Measurements from ENCODE around the gene TUBB4B.
A peak's percentile ranks its signal among the peaks of the same experiment; 100 is the strongest.

Gene TUBB4B

DNA sequence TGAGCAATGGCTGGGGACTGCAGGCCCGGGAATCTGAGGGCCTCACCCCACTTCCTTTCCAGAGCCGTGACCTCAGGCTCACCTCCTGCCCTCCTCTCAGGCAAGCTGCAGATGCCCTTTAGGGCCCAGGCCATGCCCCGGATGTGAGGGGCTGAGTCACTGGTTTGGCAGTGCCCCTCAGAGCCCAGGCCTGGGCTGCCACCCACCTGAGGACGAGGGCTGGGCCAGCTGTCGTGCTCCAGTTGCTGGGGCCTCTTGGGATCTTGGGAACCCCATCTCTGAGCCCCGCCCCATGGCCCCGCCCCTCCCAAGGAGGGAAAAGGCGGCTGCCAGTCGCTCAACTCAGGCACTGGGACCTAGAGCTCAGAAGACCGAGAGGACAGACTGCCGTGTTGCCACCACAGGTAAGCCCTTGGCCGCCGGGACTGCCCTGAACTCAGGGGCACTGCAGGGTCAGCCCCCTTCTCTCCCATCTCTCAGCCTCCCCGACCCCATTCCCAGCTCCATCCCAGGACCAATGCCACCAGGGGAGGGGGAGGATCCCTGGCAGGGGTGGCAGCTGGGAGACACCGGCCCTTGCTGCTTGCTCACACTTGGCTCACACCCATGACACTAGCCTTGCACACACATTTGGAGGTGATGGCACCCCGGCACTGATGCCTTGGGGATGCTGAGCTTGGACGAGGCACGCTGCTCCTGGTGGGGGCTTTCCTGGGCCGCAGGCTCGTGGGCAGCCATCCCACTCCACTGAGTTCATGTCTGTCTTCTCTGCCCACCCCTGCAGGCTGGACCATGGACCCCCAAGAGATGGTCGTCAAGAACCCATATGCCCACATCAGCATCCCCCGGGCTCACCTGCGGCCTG lies 16.0 kb upstream of the TUBB4B start, which contains the start of gene CYSRT1:
TSS of gene CYSRT1 (plus strand) at position 345 of the 865 bp plus-strand sequence. CDS start at position 793, 448 bp downstream.
- DNase-seq (ENCODE audit: extremely low read depth in 1 of 2, low read depth in 1 of 2) = no peak

DNA sequence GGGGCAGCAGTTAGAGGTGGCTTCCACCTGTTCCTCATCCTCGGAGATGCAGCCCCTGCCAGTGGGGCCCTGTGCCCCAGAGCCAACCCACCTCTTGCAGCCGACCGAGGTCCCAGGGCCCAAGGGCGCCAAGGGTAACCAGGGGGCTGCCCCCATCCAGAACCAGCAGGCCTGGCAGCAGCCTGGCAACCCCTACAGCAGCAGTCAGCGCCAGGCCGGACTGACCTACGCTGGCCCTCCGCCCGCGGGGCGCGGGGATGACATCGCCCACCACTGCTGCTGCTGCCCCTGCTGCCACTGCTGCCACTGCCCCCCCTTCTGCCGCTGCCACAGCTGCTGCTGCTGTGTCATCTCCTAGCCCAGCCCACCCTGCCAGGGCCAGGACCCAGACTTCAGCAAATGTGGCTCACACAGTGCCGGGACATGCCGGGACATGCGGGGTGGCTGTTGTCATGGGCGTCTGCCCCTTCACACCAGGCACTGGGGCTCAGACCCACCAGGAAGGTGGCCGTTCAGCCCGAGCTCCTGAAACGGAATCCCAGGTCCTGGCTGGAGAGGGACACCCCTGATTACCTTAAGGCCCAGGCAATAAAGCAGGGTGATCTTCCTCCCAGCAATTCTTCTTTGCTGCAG lies 15.3 kb upstream of the TUBB4B start:
- DNase-seq (ENCODE audit: extremely low read depth in 1 of 2, low read depth in 1 of 2) = no peak

- no peak for DNase-seq (ENCODE audit: extremely low read depth in 1 of 2, low read depth in 1 of 2)
These were observed 14.6 kb upstream of the TUBB4B start for GRCh38 chr9:137226338-137227053.

GRCh38 chr9:137227054-137227852 lies 13.8 kb upstream of the TUBB4B start, which contains the start of gene RNF224:
RNF224 (plus strand) TSS chr9:137227502; CDS start chr9:137228336, 834 bp downstream.
- DNase-seq (ENCODE audit: extremely low read depth in 1 of 2, low read depth in 1 of 2) = peak; percentile 61 to 76

DNA sequence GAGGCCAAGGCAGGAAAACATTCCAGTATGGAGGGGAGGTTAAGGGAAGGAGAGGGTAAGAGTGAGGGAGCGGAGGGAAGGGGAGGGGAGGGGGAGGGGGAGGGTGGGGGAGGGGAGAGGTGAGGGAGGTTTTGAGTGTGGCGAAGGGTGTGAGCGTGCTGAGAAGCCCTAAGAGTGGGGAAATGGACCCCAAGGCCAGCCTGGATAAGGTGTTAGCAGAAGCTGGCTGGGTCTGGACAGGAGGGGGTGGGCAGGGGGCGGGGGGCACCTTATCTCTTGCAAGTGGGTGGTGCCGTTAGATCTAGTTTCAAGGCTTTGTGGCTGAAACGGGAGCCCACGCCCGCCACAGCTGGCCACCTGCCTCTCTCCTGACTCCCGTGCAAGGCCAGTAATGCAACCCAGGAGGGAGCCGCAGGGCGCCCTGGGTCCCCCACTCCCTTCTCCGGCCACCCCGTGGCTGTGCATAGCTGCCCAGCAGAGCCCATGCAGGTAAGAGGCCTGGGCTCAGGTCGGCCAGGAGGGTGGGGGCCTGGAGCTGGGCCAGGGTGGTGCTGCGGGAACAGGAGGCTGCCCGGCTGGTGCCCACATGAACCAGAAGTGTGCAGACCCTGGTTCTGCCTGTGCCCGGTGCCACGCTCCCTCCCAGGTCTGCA lies 13.1 kb upstream of the TUBB4B start:
- no peak for DNase-seq (ENCODE audit: extremely low read depth in 1 of 2, low read depth in 1 of 2)

GRCh38 chr9:137228506-137228967 lies 12.6 kb upstream of the TUBB4B start:
- DNase-seq (ENCODE audit: extremely low read depth in 1 of 2, low read depth in 1 of 2) = no peak

DNA sequence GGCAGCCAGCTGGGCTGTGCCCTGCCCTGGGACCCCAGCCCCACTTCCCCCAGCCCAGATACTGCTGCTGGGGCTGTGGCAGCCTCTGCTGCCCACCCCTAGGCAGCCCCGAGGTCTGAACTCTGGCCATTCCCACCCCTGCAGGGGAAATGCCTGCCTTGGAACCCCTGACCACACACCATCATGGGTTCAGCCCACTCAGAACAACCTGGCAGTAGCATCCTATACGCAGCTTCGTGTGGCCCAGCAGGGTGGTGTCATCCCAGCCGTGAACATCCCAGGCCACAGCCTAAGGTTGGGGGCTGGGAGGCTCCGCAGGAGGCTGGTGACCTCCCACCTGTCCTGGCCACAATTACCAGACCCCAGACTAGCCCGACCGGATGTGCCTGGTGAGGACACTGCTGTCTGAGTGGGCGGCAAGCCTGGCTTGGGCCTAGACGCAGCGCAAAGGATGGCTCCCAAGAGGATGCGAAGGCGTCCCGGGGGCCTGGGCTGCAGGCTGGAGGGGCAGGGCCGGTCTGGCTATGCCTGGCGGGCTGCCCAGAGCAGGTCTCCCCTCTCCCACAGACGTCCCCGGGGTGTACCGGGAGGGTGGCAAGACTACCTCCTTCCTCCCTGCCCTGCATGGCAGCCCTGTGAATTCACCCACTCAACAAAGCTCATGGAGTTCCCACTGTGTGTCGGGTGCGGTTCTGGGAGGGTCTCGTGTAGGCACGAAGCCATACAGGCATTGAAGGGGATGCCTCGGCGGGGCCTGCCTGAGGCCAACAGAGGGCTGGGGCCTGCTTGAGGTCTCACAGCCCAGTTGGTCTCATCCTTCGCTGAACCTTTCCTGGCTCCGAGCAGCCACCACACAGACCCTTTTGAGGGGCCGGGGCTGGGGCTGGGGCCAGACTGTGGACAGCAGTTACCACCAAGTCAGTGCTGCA lies 11.9 kb upstream of the TUBB4B start:
- DNase-seq (ENCODE audit: extremely low read depth in 1 of 2, low read depth in 1 of 2) = no peak

GRCh38 chr9:137229903-137230704 lies 11.0 kb upstream of the TUBB4B start:
- no peak for DNase-seq (ENCODE audit: extremely low read depth in 1 of 2, low read depth in 1 of 2)

GRCh38 chr9:137230705-137231371 lies 10.2 kb upstream of the TUBB4B start, which contains the start of gene SLC34A3:
SLC34A3 (plus strand) TSS chr9:137230901; CDS start chr9:137231703, 802 bp downstream.
- DNase-seq (ENCODE audit: extremely low read depth in 1 of 2, low read depth in 1 of 2) = no peak

DNA sequence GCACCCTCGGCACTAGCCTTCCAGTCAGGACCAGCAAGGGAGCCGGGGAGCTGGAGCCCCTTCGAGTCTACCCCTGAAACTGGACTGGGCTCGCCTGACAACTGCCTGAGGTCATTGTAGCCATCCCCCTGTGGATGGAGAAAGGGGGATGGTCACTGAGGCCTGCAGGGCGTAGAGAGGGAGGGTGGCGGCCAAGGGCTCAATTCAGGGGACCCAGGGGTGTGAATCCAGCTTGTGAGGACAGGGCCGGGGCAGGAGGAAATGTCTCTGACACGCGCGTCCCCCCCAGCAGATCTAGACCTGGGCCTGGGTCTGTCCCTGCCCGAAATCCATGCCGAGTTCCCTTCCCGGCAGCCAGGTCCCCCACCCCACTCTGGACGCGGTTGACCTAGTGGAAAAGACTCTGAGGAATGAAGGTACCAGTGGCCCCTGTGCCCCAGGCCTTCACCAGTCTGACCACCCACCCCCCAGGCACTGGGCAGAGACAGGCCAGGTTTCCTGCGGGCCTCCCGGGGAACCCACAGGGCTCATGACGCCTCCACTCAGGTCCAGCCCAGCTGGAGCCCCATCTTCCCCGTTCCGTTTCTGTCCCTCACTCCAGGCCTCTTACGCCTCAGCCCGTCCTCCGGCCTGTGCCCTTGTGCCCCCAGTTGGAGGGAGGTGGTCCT lies 9.6 kb upstream of the TUBB4B start:
- no peak for DNase-seq (ENCODE audit: extremely low read depth in 1 of 2, low read depth in 1 of 2)

DNA sequence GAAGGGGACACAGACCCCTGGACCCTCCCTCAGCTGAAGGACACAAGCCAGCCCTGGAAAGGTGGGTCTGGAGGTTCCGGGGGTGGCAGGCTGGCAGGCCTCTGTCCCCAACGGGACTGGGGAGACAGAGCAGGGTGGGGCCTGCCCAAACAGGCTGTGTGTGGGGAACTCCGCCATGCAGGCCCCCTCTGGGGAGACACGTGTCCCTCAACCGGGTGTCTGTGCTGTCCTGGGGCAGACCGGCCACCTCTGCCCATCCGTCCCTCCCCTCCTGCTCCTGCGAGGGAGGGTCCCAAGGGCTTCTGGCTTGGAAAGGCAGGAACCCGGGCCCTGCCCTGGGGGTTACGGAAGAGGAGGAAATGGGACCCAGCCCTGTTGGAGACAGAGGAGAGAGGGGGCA lies 9.0 kb upstream of the TUBB4B start:
- no peak for DNase-seq (ENCODE audit: extremely low read depth in 1 of 2, low read depth in 1 of 2)

GRCh38 chr9:137232510-137232909 lies 8.6 kb upstream of the TUBB4B start:
- DNase-seq (ENCODE audit: extremely low read depth in 1 of 2, low read depth in 1 of 2) = no peak

DNA sequence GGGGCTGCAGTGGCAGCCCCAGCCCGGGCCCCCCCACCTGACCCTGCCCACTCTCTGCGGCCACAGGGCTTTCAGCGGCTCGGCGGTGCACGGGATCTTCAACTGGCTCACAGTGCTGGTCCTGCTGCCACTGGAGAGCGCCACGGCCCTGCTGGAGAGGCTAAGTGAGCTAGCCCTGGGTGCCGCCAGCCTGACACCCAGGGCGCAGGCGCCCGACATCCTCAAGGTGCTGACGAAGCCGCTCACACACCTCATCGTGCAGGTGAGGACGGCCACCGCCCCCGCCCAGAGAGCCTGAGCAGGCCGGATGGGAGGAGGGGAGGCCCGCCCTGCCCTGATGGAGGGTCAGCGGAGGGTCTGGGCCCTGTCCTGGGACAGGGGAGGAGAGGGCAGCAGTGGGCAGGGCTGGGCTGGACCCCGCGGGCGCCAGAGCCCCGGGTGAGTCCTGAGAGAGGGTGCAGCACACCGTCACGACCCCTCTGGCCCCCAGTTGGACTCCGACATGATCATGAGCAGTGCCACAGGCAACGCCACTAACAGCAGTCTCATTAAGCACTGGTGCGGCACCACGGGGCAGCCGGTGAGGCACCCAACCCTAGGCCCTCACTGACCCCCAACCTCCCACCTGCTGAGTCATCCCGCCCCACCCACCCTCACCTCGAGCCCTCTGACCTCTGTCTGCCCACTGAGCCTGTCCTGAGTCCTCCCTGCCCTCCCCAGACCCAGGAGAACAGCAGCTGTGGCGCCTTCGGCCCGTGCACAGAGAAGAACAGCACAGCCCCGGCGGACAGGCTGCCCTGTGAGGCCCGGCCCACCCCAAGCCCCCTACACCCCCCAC lies 7.7 kb upstream of the TUBB4B start:
- no peak for DNase-seq (ENCODE audit: extremely low read depth in 1 of 2, low read depth in 1 of 2)

DNA sequence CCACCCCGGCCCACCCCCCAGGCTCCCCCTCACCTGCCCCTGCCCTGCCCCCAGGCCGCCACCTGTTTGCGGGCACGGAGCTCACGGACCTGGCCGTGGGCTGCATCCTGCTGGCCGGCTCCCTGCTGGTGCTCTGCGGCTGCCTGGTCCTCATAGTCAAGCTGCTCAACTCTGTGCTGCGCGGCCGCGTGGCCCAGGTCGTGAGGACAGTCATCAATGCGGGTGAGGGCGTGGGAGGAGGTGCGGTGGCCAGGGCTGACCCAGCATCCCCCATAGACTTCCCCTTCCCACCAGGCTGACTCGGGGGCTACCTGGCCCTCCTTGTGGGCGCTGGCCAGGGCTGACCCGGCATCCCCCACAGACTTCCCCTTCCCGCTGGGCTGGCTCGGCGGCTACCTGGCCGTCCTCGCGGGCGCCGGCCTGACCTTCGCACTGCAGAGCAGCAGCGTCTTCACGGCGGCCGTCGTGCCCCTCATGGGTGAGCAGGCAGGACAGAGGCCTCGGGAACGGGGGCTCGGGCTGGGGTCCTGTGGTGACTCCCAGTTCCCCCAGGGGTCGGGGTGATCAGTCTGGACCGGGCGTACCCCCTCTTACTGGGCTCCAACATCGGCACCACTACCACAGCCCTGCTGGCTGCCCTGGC lies 6.9 kb upstream of the TUBB4B start:
- no peak for DNase-seq (ENCODE audit: extremely low read depth in 1 of 2, low read depth in 1 of 2)

DNA sequence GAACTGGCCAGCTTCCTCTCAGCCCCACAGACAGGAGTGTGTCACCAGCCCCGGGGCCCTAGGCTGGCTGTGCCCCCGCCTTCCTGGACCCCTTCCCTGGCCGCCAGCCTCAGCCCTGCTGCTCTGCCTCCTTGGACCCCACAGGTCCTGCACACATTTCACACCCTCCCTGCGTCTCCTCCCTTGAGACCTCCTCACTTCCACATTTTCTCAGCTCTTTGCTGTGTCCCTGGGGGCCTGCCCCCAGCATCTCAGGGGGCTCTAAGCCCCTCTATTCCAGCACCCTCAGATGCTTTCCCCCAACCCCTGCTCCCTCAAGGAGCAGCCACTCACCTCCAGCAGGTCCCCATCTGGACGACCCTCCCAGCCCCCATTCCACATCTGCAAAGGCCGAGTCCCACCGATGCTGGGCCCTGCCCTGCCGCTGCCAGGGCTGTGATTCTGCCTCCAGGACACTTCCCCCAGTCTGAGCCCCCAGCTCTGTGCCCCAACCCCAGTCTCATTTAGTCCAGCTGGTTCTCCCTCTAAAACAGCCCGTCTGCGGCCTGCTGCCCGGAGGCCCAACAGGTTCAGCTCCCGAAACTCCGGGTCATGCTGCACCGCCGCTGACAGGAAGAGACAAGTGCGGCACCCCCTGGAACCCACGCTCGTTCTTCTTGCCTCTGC lies 6.2 kb upstream of the TUBB4B start:
- no peak for DNase-seq (ENCODE audit: extremely low read depth in 1 of 2, low read depth in 1 of 2)

Data from stimulated activated CD8-positive, alpha-beta memory T cell treated with anti-CD3 and anti-CD28 coated beads, Interleukin-7, amount 100 ng/mL, for 48 hours (primary cell).